AG20443 (cell line): ENCODE measurements around the gene OMP.
"Not testable (repeated sequence)": the region's sequence is repeated elsewhere in the genome, so short reads cannot be mapped to it uniquely, and the experiment has no call there.

Source experiments
- DNase-seq: peaks from one replicate; pipeline ENCODE4 v3.0.0; 2012; ENCODE audit warnings: low spot score, mixed read lengths

Gene OMP

DNA sequence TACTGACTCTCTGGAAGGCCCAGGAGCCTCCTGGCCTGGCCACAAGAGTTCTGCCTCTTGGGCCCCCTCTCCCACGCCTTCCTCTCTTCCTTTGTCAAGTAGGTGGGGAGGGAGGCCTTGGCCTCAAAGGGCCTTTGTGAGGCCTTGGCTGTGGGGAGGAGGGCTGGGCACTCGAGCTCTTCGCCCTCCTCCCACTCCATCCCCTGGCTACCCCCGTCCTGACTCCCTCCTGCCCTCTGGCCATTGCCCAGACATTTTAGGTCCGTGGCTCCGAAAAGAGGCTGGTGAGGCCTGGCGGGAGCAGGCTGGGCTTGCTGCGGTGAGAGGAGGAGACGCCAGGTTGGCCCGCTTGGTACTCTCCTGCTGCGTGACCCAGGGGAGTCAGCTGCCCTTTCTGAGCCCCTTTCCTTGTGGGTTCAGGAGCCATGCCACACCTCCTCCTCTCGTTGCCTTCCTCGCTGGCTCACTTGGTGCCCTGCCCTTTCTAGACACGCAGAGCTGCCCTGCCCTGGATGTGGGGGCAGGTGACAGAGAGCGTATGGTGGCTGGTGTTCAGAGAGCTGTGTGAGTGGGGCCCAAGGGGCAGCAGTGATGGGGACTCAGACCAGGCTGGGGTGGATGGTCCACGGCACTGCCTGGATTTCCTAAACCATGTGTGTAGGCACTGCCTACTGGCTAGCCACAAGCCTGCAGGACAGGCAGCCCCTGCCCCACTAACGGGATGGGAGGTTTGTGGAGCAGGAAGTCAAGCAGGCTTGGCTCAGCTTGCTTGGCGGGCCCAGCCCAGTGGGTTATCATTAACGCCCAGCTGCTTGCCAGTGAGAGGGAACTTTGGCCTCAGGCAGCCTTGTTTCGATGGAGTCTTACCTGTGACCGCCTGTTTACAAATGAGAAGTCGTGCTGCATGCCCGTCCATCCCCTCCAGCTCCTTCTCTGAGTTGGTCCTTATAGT is 15.8 kb upstream of the OMP start:
- no peak for DNase-seq

DNA sequence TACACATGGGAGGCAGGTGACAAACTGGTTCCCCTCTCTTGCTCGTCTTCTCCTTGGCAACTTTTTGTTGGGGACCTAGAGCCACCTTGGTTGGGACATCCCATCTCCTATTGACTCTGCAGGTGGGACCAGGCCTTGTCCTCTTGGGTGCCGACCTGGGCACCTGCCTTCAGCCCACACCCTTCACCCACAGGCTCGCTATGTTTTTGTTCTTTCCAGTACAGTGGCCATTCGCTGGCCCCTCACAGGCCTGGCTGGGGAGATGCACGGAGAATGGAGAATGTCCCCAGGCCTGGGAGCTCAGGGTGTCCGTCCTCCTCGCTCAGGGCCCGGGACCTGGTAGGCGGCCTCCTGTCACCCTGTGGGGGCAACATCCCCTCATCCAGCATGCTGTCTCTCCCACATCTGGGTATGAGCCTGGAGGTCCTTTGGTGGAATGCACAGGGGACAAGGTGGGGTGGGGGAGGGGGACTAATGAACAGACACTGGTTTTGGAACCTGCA is 14.9 kb upstream of the OMP start:
- DNase-seq = no peak

DNA sequence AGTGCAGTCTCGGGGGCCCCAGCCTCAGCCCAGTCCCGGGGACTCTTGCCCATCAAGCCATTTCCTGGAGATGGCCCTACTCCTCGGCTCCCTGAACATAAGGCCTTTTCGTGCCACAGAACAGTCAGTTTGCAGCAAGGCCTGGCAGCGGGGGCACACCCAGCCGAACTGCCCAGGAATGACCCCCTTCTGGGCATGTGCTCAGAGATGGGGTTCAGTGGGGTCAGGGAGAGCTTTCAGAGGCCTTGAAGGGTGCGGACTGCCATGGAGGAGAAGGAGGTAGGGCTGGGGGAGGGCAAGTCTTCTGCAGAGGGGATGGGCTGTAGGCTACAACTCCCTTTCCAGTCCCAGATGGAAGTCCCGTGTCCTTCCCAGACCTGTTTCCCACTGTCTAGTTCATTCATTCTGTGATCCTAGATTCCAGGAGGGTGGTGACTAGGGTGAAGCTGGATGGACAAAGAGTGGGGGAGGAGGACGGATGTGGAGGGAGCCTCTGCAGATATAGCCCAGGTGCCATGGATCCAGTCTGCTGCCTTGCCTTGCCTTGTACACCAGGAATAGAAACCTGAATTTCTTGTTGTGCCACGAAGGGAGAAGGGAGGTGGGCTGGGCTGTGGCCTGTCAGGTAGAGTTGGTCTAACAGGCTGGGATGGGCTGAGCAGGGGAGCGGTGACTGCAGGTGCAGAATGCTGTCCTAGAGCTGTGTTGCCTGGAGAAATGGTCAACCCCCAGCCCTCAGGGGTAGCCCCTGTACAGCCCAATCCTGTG is 14.2 kb upstream of the OMP start:
- DNase-seq = no peak

DNA sequence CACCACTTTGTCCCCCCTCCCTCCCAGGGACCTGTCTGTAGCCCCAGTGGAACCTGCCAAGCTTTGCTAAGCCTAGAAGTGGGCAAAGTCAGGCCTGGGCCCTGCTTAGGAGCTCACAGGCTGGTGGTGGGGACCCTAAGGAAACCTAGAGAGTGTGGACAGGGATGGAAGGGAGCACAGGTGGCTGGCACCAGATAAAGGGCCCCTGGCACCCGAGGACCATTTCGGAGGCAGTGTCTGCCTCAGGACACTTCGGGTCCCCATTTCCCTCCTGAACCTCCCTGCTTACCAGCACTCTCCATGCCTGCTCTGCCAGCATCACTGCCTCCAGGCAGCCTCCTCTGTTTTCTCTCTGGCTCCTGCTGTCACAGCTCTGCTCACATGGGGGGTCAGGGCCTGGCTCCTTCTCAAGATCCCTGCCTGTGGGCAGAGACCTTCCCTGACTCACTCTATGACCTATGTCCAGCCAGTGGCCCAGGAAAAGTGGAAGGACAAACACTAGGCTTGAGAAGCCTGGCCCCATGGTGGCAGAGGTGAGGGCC is 13.6 kb upstream of the OMP start:
- no peak for DNase-seq

DNA sequence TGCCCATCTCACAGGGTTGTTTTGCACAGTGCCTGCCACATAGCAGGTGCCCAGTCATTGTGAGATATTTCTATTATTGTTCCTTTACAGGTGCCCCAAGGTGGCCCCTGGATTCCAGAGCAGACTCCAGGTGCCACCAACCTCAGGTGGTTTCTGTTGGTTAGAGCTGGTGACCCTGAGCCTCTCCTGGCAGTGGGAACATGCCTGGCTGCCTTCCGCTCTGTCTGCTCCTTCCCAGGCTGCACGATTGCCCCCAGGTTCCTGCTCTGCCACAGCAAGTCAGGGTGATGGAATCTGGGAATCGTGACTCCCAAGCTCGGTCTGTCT is 12.6 kb upstream of the OMP start:
- DNase-seq = no peak

DNA sequence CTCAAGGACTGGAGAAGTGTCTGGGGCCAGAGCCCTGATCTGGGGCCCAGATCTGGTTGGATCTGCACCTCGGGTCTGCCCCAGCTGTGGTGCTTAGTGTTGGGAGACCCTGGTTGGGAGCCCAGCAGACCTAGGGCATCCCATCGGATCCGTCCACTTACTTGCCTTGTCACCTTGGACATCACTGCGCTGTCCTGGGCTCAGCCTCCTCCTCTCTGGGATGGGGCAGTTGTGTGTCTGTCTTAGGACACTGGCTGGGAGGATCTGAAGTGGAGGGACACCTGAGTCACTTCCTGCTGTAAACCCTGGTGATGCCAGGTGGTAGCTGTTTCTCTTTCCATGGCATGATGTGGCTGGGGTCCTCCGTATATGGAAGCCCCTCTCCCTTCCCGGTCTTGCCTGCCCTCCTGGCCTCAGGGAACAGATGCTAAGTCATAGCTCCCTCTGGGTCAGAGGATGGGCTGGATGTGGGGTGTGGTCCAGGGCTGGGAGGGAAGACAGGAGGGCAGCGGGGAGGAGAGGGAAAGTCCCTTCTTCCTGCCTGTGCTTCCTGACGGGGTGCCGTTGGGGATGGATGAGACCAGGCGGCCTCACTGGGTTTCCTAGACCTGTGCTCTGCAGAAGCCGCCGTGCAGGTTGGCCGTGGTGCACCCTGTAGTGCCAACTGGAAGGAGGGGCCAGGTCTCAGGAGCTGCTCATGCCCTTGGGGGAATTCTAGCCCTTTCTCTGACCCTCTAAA is 12.1 kb upstream of the OMP start:
- DNase-seq = no peak

DNA sequence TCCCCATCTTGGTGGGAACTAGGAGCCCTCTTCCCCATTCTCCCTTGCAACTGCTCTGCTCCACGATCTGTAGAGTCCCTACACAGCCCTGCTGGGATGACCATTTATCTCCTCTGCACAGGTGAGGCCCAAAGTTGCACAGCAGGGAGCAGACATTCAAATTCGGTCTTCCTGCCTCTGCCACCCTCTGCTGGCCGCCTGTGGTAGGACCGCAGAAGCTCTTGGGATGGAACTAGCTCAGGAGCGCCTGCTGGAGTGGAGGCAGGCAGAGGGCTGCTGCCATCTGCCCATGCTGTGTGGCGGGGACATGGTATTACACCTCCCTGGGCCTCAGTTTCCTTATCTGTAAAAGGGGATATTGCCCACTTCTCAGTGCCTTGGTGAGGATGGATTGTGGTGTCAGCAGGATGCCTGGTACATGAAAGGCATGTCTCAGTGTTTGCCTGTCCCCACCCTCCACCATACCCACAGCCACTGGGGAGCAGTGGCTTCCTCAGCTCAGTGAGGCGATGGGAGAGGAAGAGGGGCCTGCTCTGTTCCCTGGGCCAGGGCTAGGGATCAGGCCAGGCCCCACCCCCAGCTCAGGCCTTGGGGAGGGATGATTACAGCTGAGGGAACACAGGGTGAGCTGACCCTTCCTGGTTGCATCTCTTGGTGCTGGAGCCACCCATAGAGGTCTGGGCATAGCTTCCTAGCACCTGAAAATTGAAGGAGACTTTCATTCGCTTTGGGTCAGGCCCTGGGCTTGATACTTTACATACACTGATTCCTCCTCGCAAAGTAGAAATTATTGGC is 11.3 kb upstream of the OMP start:
- peak; percentile 92 for DNase-seq

DNA sequence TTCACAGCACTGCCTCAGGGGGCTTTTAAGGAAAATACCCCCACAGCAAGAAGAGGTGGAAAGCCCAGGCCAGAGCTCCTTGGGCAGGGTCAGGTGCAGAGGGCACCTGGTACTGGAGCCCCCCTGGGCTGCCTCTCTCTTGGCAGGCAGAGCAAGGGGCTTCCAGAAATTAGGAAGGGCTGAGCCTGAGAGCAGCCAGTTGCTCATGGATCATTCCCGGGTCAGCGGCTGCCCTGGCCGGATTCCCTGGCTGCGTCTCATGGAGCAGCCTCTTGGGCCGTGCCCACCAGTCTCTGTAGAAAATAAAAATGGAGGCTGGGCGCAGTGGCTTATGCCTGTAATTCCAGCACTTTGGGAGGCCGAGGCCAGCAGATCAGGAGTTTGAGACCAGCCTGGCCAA is 10.3 kb upstream of the OMP start:
- DNase-seq = no peak

DNA sequence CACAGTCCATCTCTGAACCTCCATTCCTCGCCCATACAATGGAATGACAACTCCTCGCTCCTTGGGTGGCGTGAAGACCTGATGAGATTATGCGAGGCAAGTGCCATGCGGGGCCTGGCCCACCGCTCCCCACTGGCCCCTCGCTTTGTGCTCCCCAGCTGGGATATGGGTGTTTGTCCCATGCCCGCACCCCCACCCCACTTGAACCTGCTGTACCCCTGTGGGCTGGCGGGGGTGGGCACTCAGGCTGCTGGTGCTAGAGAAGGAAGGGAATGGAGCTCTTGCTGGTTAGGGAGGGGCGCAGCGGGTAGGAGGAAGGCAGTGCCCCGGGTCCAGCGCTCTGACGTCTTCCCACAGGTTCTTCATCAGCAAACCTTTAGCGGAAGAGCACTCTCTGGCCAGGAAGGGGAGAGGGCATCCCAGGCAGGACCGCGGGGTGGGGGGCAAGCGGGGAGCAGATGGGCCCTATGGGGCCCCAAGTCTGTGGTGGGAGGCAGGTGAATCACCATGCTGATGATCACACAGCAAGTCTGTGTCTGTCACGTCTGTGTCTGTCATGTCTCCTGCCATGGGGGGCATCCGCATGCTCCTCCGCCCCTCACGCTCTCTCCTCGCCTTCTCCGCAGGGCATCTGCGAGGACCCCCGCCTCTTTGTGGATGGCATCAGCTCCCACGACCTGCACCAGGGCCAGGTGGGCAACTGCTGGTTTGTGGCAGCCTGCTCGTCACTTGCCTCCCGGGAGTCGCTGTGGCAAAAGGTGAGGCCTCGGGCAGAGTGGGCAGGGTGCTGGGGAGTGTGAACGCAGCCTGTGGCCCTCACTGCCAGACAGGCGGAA is 9.4 kb upstream of the OMP start:
- DNase-seq = no peak

DNA sequence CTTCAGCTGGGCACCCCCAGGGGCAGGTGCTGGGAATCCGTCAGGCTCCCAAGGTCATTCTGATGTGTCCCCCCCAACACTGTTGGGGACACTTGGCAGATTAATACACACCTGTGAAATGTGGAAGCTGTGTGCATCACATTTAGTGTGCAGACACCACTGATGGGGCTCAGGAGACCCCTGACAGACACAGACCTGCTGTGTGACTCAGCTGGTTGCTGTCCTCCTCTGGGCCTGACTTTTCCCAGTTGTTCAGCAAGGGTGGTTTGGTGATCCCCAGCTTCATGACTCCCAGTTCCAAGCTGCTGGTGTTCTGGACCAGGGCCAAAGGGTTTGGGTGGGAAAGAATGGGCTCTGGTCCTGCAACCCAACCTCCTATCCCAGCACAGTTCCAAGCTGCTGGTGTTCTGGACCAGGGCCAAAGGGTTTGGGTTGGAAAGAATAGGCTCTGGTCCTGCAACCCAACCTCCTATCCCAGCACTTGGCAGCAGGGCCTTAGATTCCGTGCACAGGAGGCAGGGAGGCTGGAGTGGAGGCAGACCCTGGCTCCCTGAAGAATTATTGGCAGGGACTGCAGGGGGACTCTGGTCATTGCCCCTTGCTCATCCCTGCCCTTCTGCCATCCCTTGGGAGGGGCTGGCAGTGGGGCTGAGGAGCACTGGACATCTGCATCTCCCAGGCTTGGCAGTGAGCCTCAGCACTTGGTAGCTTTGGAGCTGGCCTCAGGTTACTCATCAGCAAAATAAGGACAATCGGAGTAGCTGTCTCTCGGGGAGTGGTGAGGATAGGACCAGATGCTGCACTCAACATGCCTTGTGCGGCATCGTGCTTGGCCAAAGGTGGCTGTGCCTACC is 8.4 kb upstream of the OMP start:
- DNase-seq = no peak

DNA sequence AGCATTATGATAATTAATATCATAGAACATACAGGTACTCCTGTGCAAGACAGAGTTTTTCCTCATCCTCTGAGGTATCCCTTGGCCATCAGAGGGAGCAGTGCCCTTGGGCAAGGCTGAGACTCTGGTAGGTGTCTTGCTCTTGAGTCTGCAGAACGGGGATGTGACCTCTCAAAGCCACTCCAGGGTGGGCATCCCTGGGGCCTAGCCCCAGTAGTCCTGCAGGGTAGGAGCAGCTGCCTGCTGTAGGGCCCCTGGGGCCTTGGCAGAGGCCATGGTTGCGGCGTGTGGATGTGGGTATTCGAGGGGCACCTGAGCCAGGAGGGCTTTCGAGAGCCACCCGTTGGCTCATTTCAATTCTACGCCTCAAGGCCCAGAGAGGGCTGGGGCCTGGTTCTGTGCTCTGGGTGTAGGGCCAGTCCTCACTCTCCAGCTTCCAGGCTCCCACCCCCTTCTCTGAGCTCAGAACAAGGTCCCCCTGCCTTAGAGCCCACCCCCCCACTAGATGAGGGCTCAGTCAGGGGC is 7.7 kb upstream of the OMP start:
- DNase-seq = no peak

DNA sequence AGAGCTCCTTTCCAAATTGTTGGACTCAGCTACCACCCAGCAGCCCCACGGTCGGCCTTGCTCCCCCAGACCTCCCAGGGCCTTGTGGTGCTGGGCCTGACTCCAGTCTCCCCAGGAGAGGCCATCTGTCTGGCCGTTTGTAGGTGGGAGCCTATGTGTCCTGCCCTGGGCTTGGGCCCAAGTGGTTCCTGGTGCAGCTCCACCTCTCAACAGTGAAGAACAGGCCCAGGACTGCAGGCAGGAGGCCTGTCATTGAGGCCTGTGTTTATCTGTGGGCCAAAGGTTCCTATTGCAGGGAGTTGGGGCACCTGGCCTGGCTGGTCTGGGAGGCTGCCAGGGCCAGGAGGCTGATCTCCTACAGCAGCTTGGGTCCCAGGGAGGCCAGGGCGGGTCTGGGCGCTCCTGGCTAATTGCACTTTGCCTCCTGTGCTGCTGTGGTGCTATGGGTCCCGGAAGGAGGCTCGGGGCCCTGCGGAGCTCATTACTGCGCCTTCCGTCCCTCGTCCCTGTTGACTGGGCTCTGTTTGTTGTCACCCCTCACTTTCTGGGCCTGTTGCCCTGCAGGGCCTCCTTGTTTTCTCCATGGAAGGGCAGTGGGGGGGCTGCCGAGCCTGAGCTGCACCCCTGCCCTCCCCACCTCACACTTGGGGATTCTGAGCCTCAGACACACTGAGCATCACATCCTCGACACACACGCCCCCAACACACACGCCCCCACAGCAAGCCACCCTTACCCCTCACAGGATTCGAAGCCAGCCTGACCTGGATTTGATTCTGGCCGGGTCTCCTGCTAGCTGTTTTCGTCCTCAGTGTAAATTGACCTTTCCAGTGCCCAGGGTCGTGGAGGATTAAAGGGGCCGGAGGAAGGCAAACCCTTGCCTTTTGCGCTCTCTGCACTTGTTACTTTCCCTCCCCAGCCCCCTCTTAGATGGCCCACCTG is 6.8 kb upstream of the OMP start:
- no peak for DNase-seq

DNA sequence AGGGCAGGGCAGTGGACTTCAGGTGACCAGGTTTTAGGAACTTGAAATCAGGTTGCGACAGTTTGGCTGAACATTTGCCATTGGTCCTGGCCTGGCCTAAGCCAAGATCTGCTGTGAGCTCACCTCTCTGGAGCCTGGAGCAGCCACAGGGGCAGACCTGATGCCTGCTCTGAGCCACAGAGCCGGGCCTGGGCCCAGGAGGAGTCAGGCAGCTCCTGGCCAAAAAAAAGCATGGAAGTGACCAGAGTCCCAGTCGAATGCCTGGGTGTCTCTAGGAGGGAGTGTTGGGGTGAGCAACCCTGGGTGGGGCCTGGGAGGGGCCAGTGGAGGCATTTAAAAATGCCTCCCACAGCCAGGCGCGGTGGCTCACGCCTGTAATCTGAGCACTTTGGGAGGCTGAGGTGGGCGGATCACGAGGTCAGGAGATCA is 6.0 kb upstream of the OMP start:
- no peak for DNase-seq

DNA sequence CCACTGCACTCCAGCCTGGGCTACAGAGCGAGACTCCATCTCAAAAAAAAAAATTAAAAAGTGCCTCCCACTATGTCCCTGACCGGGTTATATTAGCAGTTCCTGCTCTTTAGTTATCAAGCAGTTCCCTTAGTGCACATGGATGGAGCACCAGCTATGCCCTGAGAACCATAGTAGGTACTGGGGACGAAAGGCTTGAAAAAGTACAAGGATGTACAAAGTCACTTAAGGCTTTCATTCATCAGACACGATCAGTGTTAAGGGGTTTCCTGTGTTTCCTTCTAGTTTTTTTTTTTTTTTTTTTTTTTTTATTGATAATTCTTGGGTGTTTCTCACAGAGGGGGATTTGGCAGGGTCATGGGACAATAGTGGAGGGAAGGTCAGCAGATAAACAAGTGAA is 5.5 kb upstream of the OMP start:
- DNase-seq = not testable (repeated sequence)

DNA sequence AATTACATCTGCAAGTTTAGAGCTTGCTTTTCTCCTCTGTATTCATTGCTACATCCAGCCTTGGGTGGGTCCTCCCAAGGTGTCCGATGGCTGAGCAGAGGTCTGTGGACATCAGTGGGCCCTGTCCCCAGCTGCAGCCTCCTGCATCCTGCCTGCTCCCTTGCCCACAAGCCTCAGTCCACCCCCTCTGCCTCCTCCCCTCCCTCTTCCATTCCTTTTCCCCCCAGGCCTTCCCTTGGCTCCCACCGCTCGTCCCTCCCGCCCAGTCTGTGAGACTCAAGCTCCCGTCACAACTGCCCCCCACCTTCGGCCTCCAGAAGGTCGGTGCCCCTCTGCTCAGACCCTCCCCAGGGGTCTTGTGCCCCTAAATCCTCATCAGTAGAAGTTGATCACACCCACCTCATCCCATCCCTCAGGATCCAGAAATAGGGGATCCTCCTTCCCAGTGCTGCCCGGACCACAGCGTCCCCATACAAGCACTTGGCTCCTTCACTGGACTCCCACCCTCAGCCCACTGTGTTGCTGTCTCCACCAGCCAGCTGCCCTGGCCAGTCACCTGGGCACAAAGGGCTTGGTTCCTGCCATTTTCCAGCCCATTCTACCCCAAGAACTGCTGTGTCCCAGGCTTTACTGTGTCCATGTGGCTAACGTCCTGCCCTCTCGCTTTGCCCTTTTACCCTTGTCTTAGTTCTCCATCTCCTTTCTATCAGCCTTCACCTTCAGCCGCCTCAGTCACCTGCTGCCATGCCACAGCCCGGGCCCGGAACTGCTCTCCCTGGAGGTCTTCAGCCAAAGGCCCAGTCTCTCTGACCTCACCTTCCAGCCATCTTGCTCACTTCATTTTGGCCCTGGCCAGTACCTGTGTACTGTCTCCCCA is 2.2 kb upstream of the OMP start:
- DNase-seq = no peak

DNA sequence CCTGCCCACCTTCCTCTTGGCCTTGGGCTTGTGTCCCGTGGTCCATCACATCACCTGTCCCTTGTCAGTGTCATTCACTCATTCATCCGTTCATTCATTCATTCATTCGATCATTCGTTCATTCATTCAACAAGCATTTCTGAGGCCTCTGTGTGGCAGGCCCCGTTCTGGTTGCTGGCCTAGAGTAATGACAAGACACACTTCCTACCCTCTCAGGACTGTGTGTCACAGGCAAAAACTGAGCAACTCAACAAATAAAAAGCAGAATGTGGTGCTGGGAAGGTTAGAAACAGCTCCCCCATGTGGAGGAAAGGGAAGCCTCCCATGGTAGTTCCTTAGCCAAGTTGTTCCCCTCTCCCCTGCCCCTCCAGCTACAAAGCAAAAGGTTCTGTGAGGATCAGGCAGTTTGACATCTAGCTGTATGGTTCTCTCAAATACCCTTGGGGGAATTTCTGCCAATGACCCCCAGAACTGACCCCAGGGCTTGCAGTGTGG is 1.6 kb upstream of the OMP start:
- peak; percentile 55 for DNase-seq

DNA sequence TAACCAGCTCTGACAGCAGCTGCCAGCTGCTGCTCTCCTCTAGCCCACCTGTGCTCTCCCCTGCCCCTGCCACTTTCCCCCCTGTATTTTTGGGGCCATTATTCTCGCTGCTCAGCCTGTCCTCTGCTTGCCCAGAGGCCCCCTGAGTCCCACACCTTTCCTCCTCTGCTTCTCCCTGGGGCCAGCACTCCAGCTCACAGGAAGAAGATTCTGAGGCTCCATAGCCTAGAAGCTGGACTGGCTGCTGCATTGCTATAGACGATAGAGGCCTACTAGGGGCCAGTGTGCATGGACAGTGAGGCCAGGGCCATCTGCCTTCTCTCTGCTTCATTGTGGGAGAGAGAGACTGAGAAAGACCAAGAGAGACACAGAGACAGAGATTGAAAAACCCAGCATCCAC is 679 bp downstream of the OMP start:
- no peak for DNase-seq
